ENCODE measurements around the gene GFRA4.

GFRA4 gene

DNA sequence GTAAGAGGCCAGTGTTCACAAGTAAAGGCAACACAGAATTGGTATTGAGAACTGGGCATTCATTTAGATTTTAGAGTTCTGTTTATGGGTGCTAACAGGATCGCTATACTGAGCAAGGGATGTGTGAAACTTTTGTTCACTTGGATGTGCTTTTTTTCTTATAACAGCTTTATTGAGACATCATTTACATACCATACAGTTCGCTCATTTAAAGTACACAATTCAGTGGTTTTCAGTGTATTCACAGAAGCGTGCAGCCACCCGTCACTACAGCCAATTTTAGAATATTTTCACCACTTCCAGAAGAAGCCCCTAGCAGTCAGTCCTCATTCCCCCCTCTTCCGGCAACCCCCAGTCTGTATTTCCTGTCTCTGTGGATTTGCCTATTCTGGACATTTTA, 48.7 kb downstream of the GFRA4 start:
- no peak for DNase-seq

GRCh38 chr20:3613821-3614440, 49.3 kb downstream of the GFRA4 start:
- DNase-seq: no peak

DNA sequence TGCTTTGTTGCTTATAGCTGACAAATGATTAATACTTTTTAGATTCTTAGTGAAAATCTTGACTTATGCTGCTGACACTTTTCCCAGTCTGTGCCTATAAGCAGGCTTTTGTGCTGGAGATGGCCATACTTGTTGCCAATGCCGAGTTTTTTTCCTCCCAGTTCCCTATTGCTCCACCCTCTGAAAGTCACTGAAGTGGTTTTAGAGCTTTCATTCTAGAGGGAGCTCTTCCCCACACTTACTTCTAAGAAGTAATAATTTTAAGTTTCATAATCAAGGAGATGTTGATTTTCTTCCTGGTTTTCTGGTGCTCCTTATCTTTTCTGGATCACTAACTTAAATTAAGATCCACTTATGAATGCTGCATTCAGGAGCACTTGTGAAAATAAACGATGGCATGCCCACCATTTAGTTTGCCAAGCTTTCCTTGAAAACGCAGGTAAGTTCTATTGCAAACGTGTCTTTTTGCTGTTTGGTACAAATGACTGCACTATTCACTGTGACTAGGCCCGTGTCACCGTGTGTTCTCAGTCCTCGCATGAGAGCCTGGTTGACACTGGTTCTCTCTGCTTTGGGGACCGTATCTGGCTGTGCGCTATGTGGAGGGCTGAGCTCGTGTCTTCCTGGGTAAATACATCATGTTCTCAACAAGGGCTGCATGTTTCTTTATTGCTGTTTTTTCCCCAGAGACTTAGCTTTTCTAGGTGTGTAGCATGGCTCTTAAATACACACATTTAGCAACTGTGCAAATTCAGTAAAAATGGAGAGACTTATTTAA, 50.2 kb downstream of the GFRA4 start:
- DNase-seq: no peak

GRCh38 chr20:3611901-3612300, 51.3 kb downstream of the GFRA4 start:
- no peak for DNase-seq
